HG03571 (cell line): ENCODE results near the gene ACSL1.
A peak's percentile ranks its signal among the peaks of the same experiment; 100 is the strongest.
"Not testable (repeated sequence)": the region's sequence is repeated elsewhere in the genome, so short reads cannot be mapped to it uniquely, and the experiment has no call there.

Experiments used
- ATAC-seq: cut with Tn5 transposase; IDR thresholded peaks from one replicate; pipeline ENCODE4 v1.9.1; 2021; ENCODE audit not compliant: unreplicated experiment

ACSL1 gene

DNA sequence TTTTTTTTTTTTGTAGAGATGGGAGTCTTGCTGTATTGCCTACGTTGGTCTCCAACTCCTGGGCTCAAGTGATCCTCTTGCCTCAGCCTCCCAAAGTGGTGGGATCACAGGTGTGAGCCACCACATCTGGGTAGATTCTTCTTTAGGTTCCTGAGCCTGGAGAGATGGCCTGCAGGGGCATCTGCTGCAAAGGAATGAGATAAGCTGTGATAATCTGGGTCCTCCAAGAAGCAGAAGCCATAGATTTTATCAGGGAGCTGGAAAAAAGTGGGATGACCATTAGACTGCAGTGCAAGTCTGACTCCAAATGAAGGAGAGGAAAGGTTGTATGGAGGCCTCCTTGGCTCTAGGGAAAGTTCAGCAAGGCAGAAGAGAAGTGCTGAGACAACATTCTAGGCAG, 19.0 kb upstream of the ACSL1 start:
- no peak for ATAC-seq

DNA sequence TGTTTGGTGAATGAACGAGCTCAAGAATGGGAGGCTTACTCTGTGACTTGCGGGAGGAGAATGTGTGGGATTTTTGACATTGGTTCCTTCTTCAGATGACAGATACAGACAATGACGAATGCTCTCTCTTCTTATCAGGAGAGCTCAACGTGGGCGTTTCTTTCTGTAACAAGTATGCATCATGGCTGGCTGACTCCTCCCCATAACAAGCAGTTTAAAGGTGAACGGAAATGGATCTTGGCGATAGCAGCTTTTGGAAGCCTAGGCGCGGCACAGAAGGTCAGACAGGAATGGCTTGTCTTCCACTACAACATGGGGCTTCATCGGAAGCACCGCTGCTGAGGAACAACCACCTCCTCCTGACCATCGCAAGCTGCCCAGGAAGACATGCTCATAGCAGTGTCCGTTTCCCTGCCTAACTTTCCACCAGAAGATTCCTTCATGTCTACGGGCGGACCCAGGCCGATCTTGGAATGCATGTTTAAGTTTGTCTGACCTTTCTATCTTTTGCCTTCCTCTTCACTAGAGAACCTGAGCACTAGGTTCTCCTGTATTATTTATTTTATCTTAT, 18.3 kb upstream of the ACSL1 start:
- no peak for ATAC-seq

DNA sequence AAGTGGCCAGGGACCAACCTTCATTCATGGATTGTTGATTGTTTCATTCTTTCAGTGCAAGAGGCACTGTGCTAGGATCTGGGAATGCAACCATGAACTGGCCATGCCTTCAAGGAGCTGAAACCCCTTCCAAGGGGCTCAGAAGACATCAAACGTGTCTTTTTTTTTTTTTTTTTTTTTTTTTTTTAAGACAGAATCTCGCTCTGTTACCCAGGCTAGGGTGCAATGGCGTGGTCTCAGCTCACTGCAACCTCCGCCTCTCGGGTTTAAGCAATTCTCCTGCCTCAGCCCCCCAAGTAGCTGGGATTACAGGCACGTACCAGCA, 13.3 kb upstream of the ACSL1 start:
- not testable (repeated sequence) for ATAC-seq

DNA sequence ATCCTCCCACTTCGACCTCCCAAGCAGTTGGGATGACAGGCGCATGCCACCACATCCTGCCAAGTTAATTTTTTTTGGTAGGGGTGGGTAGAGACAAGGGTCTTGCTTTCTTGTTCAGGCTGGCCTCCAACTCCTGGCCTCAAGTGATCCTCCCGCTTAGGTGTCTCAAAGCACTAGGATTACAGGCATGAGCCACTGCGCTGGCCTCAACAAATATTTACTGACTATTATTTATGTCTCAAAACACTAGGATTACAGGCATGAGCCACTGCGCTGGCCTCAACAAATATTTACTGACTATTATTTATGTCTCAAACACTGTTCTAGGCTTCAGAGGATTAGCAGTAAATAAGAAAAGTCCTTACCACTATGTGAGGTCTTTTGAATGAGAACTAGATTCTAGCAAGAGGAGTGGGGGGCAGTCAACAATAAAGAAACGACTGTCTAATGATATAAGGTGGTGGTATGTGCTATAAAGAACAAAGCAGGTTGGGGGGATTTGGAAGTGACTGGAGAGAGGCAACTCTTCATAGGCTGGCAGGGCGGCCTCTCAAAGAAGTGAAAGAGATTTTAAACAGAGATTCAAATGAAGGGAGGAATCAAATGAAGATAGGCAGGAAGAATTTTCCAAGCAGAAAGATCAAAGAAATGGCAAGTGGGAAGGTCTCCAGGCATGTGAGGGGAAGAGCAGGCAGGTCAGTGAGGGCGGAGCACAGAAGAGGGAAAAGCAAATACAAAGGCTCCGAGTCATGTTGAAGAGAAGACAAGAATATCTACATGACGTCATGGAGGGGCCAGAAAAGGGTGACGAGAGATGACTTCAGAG, 12.7 kb upstream of the ACSL1 start:
- ATAC-seq: no peak

DNA sequence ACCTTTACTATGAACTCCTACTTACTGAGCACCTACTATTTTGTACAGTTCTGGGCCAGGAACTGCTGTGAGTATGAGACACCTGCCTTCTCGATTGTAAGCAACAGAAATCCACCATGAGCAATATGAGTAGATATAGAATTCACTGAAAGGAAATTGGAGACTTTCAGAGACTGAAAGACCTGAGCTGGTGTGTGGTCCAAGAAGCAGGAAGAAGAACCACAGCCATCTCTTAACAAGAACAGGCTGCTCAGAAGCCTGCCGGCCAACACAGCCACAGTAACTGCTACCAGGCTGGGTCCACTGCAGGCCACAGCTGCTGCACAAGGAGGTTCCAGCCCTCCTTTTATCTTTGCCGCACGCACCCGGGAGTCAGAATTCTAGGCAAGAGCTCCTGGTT, 10.8 kb upstream of the ACSL1 start:
- ATAC-seq: no peak

DNA sequence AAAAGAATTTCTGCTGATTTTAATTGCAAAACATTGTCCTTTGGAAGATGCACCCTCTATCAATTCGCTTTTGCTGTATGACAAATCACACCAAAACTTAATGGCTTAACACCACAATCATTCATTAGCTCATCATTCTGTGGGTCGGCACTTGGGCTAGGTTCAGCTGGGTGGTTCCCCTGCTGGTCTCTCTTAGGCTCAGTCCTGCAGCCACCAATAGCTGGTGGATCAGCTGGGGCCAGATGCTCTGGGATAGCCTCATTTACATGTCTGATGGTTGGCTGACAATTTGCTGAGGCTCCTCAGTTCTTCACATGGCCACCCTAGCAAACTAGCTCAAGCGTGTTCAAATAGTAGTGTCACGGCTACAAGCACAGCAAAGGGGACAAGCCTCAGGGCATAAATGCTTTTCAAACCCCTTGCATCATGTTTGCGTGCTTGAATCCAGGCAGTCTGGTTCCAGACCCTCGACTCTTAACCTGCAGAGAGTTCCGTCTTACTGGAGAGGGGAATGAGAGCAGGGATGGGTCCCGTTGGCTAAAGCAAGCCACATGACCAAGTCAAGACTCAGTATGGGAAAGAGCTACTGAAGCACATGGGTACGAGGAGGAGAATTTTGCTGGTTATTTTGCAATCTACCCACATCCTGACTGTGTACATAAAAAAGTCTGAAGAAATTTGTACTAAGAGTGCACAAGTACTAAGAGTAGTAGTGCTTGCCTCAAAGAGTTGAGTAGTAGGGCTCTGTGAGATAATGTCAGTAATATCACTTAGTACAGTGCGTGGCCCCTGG, 7.5 kb upstream of the ACSL1 start:
- no peak for ATAC-seq

DNA sequence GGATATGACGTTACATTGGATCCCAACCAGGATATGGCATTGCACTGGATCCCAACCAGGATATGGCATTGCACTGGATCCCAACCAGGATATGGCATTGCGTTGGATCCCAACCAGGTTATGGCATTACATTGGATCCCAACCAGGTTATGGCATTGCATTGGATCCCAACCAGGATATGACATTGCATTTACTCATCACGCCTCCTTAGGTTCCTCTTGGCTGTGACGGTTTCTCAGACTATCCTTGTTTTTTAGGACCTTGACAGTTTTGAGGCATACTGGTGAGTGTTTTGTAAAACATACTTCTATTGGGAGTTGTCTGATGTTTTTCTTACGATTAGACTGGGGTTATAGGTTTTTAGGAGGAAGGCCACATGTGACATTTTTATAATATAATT, 5.4 kb upstream of the ACSL1 start:
- ATAC-seq: no peak

DNA sequence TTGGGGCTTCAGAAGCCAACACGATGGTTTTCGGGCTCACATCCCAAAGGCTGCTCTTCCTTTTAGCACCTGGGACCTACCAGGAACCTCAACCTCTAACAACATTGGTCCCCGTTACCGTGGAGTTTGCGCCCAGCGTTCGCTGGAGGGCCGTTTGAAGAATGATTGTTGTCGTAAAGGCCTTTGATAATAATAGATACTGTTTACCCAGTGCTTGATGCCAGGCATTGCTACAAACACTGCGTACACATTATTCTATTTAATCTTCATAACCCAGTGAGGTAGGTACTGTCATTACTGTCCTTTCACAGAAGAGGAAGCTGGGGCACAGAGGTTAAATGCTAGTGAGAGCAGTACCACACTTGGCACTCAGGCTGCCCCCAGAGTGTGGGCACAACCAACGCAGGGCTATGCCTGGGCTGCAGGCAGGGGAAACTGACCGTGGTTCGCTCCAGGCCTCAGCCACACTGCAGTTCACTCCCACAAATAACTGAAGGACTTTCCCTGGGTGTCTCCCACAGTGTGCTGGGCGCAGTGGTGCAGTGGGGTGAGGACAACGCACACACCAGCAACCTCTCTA, 1.0 kb upstream of the ACSL1 start:
- peak; percentile 4 for ATAC-seq

DNA sequence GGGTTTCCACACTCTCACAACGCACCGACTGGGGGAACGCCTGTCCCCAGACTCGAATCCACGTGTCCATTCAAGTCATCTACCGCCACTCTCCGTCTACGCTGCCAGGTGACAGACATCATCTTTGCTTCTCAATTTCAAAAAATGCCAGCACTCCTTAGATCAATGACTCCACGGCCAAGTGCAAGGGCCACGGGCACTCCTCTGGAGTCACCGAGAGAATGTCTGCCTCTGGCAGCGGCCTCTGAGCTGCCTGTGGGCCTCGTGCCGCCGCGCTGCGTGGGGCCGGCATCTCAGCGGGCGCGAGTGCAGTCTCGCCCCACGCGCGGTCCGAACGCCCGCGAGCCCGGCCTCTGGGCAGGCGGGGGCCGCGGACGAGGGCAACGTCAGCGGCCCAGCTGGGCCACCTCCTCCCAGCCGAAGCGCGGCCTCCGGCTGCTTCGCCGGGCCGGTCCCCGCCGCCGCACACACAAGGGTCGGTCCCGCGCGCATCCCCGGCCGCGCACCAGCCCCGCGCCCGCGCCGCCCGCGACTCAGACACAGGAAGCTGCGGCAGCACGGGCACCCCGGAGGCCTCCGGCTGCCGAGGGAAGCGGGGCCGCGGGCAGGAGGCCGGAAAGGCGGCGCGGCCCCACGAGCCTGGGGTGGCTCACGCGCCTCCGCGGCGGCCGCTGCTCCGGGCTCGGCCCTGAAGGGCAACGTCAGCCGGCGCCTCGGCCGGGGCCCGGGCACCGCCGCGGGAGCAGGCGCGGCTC, 450 bp downstream of the ACSL1 start:
- ATAC-seq: peak; percentile 24

DNA sequence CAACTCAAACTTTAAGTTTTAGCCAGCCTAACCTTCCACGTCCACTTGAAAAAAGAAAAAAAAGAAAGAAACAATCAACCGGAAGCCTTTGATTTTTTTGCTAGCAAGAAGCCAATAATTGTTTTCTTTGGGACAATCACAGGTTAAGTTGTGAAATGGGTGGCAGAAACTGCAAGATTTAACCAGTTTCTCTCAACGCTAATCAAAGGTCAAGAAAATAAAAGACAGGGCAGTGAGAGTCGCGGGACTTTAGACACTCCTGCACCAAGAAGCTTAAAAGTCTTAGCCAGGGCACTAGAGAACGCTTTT, 1.0 kb downstream of the ACSL1 start:
- ATAC-seq: no peak

DNA sequence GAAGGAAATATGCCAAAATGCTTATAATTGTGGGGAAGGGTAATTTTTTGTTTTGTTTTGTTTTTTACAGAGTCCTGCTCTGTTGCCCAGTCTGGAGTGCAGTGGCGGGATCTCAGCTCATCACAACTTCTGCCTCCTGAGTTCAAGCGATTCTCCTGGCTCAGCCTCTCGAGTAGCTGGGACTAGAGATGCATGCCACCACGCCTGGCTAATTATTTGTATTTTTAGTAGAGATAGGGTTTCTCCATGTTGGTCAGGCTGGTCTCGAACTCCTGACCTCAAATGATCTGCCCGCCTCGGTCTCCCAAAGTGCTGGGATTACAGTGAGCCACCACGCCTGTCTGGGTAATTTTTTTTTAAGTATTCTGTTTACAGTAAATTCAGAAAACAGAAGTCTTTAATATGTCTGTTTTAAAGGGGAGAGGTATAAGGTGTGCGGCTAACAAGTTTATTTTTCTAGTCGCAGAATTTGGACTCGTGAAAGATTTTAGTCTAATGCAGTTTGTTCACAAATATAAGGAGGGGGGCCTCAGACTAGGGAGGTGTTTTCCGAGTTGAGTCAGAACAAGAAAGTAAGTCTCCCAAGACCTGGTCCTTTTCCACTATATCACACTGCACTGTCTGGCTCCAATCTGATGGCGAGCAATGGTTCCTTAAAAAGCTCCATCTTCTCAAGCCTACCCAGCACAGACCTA, 1.5 kb downstream of the ACSL1 start:
- ATAC-seq: no peak

DNA sequence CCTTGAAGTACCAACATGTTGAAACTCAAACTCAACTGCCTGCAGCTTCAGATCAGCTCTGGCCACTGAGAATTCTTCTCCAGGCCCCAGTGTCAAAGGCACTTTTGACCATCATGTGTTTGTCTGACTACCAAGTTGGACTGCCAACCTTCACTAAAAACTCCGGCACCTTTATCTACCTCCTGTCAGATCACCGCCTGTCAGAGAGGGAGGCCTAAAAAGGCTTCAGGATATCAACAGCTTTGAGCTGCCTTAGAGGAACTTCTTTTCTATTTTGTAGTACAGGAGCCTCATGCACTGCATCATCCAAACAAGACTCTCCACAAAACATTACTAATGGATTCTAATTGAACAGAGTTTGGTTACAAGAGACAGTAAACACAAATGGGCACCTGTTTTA, 2.8 kb downstream of the ACSL1 start:
- no peak for ATAC-seq

DNA sequence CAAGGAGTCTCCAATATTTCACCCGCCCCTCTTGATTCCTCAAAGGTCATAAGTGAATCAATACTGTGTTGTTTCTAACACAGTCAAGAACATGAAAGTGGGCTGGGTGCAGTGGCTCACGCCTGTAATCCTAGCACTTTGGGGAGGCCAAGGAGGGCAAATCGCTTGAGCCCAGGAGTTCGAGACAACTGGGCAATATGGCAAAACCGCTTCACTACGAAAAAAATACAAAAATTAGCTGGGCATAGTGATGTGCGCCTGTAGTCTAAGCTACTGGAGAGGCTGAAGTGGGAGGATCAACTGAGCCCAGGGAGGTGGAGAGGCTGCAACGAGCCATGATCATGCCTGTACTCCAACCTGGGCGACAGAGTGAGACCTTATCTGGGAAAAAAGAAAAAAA, 3.4 kb downstream of the ACSL1 start:
- no peak for ATAC-seq

DNA sequence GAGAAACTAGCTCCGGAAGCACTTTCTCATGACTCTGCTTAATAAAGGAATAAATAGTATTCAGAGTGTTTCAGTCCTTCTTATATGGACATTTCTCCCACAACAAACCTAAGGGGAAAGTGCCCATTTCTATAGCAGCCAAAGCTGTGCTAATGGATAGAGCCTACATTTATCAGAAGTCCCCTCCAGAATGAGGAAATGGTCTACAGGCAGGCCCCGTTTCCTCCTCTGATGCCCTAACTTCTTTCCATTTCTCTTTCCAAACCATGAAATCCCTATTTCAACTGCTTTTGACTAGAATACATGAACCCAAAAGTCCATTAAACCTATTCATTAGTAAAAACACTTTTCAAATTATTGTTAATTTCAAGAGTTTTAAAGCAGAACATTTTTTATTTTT, 4.5 kb downstream of the ACSL1 start:
- ATAC-seq: no peak

DNA sequence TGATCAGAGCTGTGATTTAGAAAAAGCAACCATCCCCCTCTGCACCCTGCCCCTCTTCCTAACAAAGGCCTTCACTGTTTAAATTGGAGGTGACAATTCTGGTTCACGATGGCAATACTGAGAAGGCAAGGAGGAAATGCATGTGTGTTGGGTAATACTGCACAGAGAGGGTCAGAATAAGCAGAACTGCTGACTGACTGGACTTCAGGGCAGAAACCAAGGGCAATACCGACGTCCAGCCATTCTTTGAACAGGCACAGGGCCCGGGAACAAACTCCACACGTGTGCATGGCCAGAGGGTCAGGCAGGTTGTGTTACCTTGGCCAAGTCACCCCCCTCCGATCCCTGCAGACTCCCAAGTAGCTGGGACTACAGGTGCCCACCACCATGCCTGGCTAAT, 6.0 kb downstream of the ACSL1 start:
- ATAC-seq: no peak

DNA sequence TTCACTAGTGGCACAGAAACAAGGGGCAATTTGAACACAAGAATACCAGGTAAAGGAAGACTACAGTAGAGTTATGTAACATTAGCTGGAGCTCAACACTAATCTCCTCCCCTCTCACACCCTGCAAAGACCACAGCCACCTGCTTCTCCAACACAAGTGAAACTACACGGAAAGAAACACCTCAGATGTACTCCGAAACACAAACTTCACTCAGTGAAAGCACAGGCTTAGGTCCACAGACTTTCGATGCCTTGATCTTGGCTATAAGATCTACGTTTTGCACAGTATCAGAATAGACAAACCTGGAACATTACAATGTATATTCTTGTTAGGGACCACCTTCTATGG, 7.6 kb downstream of the ACSL1 start:
- peak; percentile 29 for ATAC-seq

DNA sequence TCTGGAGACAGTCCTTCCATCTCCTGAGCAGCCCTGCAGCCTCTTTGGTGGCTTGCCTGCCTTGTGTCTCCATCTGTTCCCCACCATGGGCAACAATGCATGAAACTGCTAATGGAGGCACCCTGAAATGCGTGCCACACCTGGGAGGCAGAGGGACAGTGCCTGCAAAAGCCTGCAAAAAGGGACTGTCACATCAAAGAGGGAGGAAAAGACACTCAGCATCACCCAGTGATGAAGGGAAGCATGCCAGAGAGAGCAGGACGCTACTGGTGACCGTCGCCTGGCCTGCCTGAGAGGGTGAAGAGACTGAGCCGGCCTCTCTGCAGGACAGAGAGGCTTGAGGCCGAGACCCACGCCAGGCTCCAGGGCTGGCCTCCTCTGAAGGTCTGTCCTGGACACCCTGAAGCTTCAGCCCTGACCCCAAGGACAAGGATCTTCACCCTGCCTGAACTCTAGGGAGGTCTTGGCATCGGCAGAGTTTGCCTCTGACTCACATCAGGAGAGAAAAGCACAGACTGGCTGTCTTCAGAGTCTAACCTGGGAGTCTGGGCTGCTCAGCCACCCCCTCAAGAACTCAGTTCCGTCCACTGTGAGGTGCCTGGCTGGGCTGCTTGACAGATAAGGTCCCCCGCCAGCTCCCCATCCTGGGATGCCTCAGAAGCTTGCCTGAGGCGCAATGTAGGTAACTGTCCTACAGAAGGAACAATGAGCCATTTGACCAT, 8.1 kb downstream of the ACSL1 start:
- ATAC-seq: no peak

DNA sequence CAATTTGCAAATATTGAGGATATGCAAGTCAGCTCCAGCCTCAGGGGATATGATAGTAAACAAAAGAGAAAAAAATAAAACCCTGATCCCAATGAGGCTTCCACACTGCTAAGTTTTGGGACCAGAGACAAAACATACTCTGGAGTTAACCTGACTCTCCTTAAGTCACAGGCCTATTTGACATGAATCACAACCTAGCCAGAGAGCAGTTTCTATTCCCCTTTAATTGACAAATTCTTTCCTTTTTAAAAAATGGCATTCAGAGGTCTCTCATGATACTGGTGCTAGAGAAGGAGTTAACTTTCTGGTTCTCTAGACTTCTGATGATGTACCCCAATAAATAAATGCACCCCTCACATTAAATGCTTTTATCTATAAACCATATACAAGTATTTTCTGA, 8.8 kb downstream of the ACSL1 start:
- ATAC-seq: no peak

DNA sequence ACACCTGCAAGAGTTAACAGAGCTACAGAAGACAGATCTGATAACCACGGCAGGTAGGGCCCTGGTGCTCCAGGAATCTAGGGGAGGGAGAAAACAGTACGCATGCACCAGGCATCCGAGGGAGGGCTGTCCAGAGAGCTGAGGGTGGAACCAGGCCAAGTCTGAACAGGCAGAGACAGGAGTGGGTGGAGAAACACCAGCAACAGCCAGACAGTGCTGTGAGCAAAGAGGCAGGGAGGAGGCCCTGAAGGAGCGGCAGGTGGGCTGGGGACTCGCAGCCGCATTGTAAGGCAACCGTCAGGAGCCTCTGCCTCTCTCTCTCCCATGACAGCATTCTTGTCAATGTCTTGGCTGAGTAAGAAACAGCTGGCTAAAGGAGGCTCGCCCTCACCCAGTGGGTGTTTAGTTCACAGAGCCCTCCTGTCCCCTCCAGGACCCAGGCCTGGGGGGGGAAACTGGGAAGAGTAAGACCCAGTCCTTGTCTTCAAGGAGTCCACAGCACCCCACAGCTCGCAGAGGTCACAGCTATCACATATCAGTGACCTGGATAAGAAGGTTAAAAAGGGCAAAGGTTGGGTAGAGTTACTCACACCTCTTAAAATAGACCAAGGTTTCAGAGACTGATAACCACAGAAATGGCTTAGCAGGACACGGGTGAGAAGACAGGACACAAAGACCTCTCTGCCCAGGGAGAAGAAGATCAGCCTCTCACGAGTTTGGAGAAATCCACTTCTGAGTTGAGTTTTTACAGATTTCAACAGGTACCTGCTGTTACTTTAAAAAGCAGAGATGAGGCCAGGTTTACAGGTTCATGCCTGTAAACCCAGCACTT, 10.5 kb downstream of the ACSL1 start:
- ATAC-seq: peak; percentile 68
